ENCODE data around the gene CSTF1. TPM values are rescaled to one million over a fixed set of nuclear protein-coding genes. Genes with fewer than 3 reads are reported as not detected.

CSTF1 gene
- polyA plus RNA-seq, 4 donors = 32.3 to 46.5 (median 42.6) TPM

DNA sequence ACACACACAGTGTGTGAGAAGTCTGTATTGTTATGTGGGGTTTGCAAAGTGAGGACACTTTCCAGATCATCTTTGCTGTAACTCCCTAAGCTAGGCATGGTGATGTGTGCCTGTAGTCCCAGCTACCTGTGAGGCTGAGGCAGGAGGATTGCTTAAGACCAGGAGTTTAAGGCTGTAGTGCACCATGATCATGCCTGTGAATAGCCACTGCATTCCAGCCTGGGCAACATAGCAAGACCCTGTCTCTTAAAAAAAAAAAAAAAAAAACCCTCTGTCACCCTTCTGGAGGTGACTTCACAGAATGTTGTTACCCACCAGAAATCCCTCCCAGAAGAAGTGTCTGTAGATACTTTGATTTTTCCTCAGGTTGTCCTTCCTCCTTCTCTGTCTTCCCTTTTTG lies 34.5 kb downstream of the CSTF1 start:
- no peak for DNase-seq (ENCODE audit: low read depth in 4 of 4, low spot score in 3 of 4)

DNA sequence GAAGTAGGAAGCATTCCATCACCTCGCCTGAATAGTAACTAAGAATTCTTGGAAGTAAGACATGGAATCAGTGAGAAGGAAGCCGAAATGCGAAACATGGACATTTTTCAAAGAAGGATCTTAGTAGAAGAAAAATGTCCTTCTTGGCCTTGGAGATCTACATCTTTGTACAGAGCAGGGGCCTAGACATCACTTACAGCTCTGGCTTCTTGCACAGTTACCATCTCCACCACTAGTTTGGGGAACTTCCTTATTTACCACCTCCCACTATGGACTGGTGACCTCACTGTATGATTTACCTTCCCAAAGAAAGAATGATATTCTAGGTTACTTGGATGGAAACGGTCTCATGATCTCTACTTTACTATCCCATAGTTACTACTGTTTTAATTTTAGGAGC lies 35.4 kb downstream of the CSTF1 start:
- no peak for DNase-seq (ENCODE audit: low read depth in 4 of 4, low spot score in 3 of 4)

GRCh38 chr20:56428410-56428809 lies 36.0 kb downstream of the CSTF1 start:
- DNase-seq (ENCODE audit: low read depth in 4 of 4, low spot score in 3 of 4) = no peak

DNA sequence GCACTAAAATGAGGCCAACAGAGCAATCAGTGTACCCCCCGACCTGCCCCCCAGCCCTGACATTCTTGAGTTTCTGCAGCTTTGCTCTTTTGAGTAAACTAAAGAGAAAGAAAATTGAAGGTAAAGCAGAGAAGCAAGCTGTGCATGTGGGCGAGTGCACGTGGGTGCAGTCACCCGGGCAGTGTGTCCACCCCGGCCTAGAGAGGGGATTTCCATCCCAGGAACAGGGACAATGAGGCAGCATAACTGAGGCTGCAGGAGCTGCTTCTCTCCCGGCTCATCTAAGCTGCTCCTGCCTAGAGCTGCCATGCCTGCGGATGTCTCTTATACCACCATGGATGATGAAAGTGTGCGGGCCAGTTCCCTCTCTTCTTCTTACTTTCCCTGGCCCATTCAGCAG lies 36.4 kb downstream of the CSTF1 start:
- no peak for DNase-seq (ENCODE audit: low read depth in 4 of 4, low spot score in 3 of 4)

GRCh38 chr20:56429502-56429901 lies 37.1 kb downstream of the CSTF1 start:
- no peak for DNase-seq (ENCODE audit: low read depth in 4 of 4, low spot score in 3 of 4)

DNA sequence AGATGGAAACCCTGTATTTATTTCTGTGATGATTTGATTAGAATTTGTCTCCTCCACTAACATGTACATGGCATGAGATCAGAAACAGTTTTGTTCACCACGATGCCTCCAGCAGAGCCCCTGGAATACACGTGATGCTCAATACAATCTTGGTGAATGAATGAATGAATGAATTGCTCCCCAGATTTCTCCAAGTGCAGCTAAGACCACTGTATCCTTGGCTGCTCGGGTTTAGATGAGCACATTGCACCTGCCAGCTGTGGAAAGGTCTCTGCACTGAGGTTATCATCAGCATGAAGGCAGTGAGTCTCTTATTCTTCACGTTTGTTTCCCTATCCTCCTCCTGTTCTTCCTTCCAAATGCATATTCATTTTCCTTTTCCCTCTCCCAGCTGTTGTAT lies 37.5 kb downstream of the CSTF1 start:
- DNase-seq (ENCODE audit: low read depth in 4 of 4, low spot score in 3 of 4) = no peak

- no peak for DNase-seq (ENCODE audit: low read depth in 4 of 4, low spot score in 3 of 4)
These were observed 38.0 kb downstream of the CSTF1 start for GRCh38 chr20:56430461-56430860.

DNA sequence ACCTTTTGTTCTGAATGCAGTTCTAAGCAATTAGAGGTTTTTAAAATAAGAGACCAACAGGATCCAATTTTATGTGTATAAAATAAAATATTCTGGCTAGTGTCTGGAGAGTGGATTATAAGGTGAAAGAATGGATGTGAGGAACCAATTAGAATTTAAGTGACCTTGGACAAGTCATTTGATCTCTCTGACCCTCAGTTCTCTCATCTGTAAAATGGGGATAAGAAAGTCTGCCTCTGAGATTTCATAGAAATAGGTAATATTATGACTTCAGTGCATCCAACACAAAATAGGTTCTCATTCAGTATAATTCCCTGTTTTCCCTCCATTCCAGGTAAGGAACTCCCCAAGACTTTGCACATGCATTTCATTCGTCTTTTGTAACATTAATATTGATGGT lies 38.5 kb downstream of the CSTF1 start:
- no peak for DNase-seq (ENCODE audit: low read depth in 4 of 4, low spot score in 3 of 4)

DNA sequence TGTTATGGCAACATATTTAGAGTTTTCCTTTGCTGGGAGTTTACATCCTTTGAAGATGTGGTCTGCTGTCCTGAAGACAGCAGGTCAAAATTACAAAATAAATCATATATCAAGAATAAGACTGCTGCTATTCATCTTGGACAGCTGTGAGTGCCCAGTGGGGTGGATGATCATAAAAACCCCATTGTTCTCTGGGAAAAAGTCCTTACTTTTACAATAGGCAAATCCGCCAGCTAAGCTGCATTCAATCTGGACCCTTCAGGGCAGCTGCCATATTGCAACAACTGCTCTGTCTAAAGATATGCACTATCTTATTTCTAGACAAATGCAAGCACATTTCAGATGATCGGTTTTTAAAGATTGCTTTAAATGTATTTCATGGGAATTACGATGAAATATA lies 39.0 kb downstream of the CSTF1 start:
- DNase-seq (ENCODE audit: low read depth in 4 of 4, low spot score in 3 of 4) = no peak

DNA sequence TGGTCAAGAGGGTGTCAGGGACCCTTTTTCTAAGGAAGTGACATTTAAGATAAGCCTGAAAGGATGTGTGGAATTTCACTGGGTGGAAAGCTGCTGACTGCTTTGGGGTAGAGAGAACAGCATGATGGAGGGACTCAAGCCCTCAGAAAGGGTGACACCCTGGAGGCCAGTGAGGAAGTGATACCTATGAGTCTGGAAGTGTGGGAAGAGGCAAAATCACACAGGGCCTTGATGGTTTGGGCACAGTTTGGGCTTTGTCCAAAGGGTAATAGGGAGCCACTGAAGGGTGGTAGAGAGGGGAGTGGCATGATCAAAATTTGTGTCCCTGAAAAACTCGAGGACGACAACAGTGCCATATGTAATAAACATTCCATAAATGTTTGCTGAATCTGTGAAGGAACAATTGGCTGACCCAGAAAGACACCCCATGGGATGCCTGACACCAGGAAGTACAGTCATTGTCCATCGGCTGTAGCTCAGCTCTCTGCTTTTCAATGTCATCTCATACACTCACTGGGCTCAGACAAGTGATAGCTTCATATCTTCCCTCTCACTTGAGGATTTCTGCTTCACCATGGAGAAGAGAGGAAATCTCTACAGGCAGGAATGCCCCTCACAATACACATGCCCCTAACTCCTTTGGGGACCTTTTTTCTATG lies 40.9 kb downstream of the CSTF1 start:
- no peak for DNase-seq (ENCODE audit: low read depth in 4 of 4, low spot score in 3 of 4)

DNA sequence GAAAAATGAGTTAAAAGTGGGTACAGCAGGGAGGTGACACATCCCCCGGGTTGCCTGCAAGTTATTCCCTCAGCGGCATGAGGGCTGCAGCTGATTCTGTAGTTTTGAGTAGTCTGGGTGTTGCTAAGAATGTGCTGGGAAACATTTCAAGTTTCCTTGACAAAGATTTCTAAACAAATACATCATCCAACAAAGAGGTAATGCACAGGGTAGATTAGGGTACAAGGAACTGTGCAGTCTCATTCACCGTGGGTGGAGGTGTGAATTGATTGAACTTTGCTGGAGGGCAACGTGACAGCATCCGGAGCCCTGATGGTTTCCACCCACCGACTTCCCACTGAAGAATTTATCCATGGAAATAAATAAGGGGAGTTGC lies 41.4 kb downstream of the CSTF1 start:
- DNase-seq (ENCODE audit: low read depth in 4 of 4, low spot score in 3 of 4) = no peak

DNA sequence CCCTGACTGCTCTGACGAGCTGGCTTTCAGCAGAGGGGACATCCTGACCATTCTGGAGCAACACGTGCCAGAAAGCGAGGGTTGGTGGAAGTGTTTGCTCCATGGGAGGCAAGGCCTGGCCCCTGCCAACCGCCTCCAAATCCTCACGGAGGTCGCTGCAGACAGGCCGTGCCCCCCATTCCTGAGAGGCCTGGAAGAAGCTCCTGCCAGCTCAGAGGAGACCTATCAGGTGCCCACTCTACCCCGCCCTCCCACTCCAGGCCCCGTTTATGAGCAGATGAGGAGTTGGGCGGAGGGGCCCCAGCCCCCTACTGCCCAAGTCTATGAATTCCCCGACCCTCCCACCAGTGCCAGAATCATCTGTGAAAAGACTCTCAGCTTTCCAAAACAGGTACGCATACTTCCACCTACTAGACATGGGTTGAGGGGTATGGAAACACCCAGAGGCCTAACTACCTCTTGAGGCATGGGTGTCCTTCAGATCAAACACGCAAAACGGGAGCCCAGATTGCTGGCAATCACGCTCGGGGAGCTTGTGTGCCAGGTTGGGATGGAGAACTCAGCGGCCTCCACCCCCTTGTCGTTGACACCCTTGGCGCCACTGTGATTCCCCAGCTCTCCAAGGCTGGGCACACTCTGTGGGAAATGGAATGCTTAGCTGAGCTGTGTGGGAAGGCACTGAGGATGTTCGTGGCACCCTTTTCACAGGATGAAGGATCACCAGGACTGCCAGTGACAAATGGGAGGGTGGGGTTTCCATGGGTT lies 44.9 kb downstream of the CSTF1 start:
- no peak for DNase-seq (ENCODE audit: low read depth in 4 of 4, low spot score in 3 of 4)

GRCh38 chr20:56438284-56438683 lies 45.8 kb downstream of the CSTF1 start:
- no peak for DNase-seq (ENCODE audit: low read depth in 4 of 4, low spot score in 3 of 4)

- peak in 2 of 4 donors; percentile 12 to 29 for DNase-seq (ENCODE audit: low read depth in 4 of 4, low spot score in 3 of 4)
These were observed 47.4 kb downstream of the CSTF1 start for GRCh38 chr20:56439771-56440291.

- DNase-seq (ENCODE audit: low read depth in 4 of 4, low spot score in 3 of 4) = no peak
These were observed 48.0 kb downstream of the CSTF1 start for GRCh38 chr20:56440346-56441007.

DNA sequence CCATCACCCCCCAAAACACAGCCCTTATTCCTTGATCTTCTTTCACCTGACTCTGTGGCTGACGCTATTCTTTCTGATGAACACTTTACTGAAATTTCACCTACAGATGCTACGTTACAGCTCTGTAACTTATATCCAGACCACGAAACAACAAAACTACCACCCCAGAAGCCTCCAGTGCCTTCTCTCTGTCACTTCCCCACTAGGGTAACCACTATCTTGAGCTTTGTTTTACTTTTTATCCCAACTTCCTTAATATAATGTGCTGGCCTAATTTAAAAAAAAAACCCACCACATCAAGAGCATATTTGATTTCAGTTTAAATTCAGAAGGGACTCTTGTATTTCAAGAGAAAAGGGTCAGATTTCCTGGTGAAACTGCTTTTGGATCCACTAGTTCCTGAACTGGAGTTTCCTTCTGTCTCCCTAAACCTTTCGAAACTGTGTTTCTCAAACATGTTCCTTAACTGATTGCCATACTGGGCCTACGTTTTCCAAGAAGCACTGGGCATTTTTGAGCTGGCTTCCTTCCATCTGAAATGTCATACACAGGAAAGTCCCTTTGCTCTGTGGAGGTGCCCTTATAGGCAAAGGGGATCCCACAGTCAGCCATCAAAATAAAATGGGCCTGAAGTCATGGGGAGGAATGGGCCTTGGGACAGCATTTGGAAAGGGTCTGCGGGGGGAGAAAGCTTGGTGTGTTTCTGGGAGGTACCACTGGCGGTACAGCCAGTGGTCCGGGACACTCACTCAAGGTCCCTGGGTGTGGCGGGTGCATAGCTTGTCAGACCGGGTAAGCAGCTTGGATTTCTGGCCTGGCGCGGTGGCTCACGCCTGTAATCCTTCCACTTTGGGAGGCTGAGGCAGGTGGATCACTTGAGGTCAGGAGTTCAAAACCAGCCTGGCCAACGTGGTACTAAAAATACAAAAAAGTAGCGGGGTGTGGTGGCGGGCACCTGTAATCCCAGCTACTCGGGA lies 50.2 kb downstream of the CSTF1 start:
- DNase-seq (ENCODE audit: low read depth in 4 of 4, low spot score in 3 of 4) = no peak

DNA sequence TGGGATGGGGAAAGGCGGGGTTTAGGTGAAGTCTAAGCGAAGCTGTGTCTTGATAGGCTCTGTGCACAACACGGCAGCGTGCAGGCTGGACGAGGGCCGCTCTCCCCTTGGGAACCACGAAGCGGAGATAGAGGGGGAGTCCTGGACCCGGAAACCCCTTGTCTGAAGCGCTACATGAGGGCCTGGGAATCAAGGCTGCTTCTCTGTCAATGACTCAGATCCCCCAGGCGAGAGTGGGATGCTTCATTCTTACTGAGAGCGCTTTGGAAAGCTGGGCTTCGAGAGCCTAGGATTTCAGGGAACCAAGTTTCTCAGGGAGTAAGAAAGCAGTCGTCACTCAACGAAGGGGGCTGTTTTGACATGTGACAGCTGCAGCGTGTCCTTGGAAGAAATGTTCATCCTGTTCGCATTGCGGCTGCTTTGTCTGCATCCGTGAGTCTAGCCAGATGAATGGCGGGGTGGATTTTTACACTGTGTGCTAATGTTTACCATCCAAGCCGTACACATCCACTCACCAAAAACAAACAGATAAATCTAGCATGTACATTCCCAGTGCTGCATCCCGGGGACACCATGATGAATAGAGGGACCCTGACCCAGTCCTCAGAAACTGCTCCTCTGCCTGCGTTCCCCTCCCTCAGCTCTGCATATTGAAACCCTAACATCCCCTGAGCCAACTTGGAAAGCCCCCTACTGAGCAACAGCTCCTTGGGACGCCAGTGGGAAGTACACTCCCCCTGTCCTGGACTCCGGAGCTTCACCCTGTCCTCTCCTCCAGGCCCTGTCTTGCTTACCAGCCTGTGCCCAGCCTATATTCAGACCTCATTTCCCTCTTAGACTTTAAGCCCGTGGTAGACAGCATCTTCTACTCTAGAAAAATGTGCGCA lies 51.5 kb downstream of the CSTF1 start:
- peak in 1 of 4 donors; percentile 39 for DNase-seq (ENCODE audit: low read depth in 4 of 4, low spot score in 3 of 4)

DNA sequence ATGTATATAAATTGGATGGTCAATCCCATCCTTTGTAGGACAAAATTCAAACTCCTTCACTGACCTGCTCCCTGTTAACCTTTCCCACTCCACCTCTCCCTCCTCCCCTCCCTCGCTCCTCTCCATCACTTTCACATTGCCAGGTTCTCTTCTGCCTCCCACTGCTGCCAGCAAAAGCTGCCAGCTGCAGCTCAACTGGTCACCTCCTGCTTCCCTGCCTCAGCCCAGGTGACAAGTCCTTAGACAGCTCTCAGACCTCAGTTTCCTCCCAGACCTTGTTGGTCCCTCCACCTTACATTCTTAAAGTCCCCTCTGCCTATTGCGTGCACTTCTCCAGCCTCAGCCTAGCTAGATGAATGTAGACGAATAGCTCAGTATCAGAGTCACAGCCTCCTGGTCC lies 52.7 kb downstream of the CSTF1 start:
- DNase-seq (ENCODE audit: low read depth in 4 of 4, low spot score in 3 of 4) = no peak

DNA sequence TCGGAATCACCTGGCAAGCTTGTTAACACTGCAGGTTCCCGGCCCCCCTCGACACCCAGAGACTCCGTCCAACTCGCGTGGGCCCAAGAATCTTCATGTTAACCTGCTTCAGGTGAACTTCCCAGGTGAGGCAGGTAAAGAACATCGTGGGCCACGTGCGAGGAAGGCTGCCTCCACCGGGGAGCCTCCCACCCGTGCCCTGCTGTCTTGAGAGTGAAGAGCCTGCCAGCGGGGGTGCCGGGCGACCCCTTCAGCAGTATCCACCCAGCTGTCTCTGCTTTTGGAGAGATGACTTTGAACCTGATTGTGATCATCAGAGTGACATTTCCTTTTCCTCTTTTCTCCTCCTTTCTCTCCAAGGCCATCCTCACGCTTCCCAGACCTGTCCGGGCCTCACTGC lies 53.1 kb downstream of the CSTF1 start:
- DNase-seq (ENCODE audit: low read depth in 4 of 4, low spot score in 3 of 4) = no peak

DNA sequence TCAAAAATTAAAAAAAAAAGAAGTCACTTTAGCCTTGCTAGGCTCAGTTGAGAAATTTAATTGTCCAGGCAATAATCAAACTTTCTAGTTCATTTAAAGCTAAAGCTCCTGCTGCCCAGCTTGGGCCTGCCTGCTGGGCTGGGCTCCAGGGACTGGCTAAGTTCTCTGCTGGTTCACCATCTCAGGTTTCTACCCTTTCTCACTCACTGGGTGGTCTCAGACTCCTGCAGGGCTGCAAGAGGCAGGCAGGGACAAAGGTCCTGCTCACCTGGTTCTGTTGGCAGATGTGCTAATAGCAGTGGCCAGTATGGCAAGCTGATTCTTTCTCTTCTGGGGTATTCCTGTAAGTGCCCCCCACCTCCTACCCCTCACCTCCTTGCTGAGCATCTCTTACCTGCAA lies 54.8 kb downstream of the CSTF1 start:
- no peak for DNase-seq (ENCODE audit: low read depth in 4 of 4, low spot score in 3 of 4)

Data from left renal pelvis (tissue), 4 donors.